GM12892 (cell line): ENCODE results near the gene GOLGA6L7.

Experiments
- POLR2A ChIP-seq: IDR thresholded peaks from 2 replicates; pipeline ENCODE4 v1.6.1; 2011; ENCODE audit warnings: low read depth, low read length, control low read depth
- TAF1 ChIP-seq: IDR thresholded peaks from 2 replicates; pipeline ENCODE4 v1.6.1; 2011; ENCODE audit warnings: low read depth, mild to moderate bottlenecking, control low read depth, low read length, borderline replicate concordance

GRCh38 chr15:28875461-28876000 lies 27.1 kb upstream of the GOLGA6L7 start:
- TF ChIP-seq POLR2A (no peak), TAF1 (no peak)
